H9 (cell line): ENCODE data around the gene CFDP1. TPM values are rescaled to one million over a fixed set of nuclear protein-coding genes. Genes with fewer than 3 reads are reported as not detected.

Source experiments
- DNase-seq: peaks from one replicate; pipeline ENCODE4 v3.0.0-alpha.2; 2017
- H2AFZ ChIP-seq: one replicate; pipeline ENCODE4 v1.6.1; 2013; ENCODE audit warnings: mild to moderate bottlenecking, low read length, control low read depth, moderate library complexity
- H2AK5ac ChIP-seq: 2 replicates; pipeline ENCODE4 v1.6.1; 2013; ENCODE audit warnings: low read length, control low read depth, mixed read lengths; ENCODE audit not compliant: insufficient read length
- H2BK120ac ChIP-seq: one replicate; pipeline ENCODE4 v1.6.1; 2013; ENCODE audit warnings: low read depth, mild to moderate bottlenecking, low read length, control low read depth, inconsistent platforms; ENCODE audit not compliant: poor library complexity, severe bottlenecking
- H2BK12ac ChIP-seq: 2 replicates; pipeline ENCODE4 v1.6.1; 2013; ENCODE audit warnings: low read length, control low read depth, mixed read lengths, low read depth; ENCODE audit not compliant: insufficient read length
- H2BK15ac ChIP-seq: 2 replicates; pipeline ENCODE4 v1.6.1; 2013; ENCODE audit warnings: low read depth, low read length, control low read depth
- H2BK20ac ChIP-seq: one replicate; pipeline ENCODE4 v1.6.1; 2013; ENCODE audit warnings: low read depth, mild to moderate bottlenecking, low read length, control low read depth, inconsistent platforms; ENCODE audit not compliant: poor library complexity, severe bottlenecking
- H2BK5ac ChIP-seq: 2 replicates; pipeline ENCODE4 v1.6.1; 2013; ENCODE audit warnings: low read length, control low read depth, mixed read lengths; ENCODE audit not compliant: insufficient read length
- H3K14ac ChIP-seq: 2 replicates; pipeline ENCODE4 v1.6.1; 2013; ENCODE audit warnings: low read length, control low read depth; ENCODE audit not compliant: insufficient read depth
- H3K18ac ChIP-seq: 2 replicates; pipeline ENCODE4 v1.6.1; 2013; ENCODE audit warnings: low read depth, mild to moderate bottlenecking, mixed read lengths, low read length, control low read depth; ENCODE audit not compliant: insufficient read length
- H3K23ac ChIP-seq: 2 replicates; pipeline ENCODE4 v1.6.1; 2013; ENCODE audit warnings: low read length, control low read depth, mixed read lengths, low read depth; ENCODE audit not compliant: insufficient read length
- H3K23me2 ChIP-seq: 2 replicates; pipeline ENCODE4 v1.6.1; 2013; ENCODE audit warnings: low read depth, mild to moderate bottlenecking, mixed read lengths, low read length, control low read depth; ENCODE audit not compliant: insufficient read length, poor library complexity, severe bottlenecking
- H3K27ac ChIP-seq: 2 replicates; pipeline ENCODE4 v1.5.1; 2013; ENCODE audit warnings: low read length, control low read depth, mixed read lengths, low read depth; ENCODE audit not compliant: insufficient read length
- H3K27me3 ChIP-seq: 2 replicates; pipeline ENCODE4 v1.6.1; 2013; ENCODE audit warnings: low read length, control low read depth, inconsistent platforms; ENCODE audit not compliant: insufficient read depth
- H3K4ac ChIP-seq: 2 replicates; pipeline ENCODE4 v1.6.1; 2013; ENCODE audit warnings: low read depth, mild to moderate bottlenecking, control low read depth, inconsistent platforms, low read length, moderate library complexity
- H3K4me1 ChIP-seq: 2 replicates; pipeline ENCODE4 v1.6.1; 2013; ENCODE audit warnings: low read length, control low read depth, inconsistent platforms; ENCODE audit not compliant: insufficient read depth
- H3K4me2 ChIP-seq: 2 replicates; pipeline ENCODE4 v1.6.1; 2013; ENCODE audit warnings: low read length, control low read depth, mixed read lengths; ENCODE audit not compliant: insufficient read length, insufficient read depth
- H3K56ac ChIP-seq: 2 replicates; pipeline ENCODE4 v1.6.1; 2013; ENCODE audit warnings: low read depth, mild to moderate bottlenecking, mixed read lengths, low read length, control low read depth; ENCODE audit not compliant: insufficient read length
- H3K79me1 ChIP-seq: 2 replicates; pipeline ENCODE4 v1.6.1; 2013; ENCODE audit warnings: low read depth, mild to moderate bottlenecking, moderate library complexity, low read length, control low read depth, inconsistent platforms; ENCODE audit not compliant: insufficient read depth, poor library complexity, severe bottlenecking
- H3K79me2 ChIP-seq: 2 replicates; pipeline ENCODE4 v1.6.1; 2013; ENCODE audit warnings: low read length, control low read depth, inconsistent platforms; ENCODE audit not compliant: insufficient read depth
- H3K9ac ChIP-seq: 2 replicates; pipeline ENCODE4 v1.6.1; 2013; ENCODE audit warnings: low read length, control low read depth, mixed read lengths; ENCODE audit not compliant: insufficient read length; ENCODE audit errors: extremely low read depth
- H3K9me3 ChIP-seq: one replicate; pipeline ENCODE4 v1.6.1; 2013; ENCODE audit warnings: low read depth, low read length, inconsistent platforms; ENCODE audit not compliant: control insufficient read depth
- H3T11ph ChIP-seq: one replicate; pipeline ENCODE4 v1.6.1; 2013; ENCODE audit warnings: mild to moderate bottlenecking, low read length, control low read depth, inconsistent platforms
- H4K20me1 ChIP-seq: one replicate; pipeline ENCODE4 v1.6.1; 2013; ENCODE audit not compliant: control insufficient read depth, insufficient read length, insufficient read depth
- H4K5ac ChIP-seq: 2 replicates; pipeline ENCODE4 v1.6.1; 2013; ENCODE audit warnings: low read depth, mild to moderate bottlenecking, mixed read lengths, low read length, control low read depth; ENCODE audit not compliant: insufficient read length
- H4K8ac ChIP-seq: replicated peaks from 2 replicates; pipeline ENCODE4 v1.6.1; 2013; ENCODE audit warnings: low read length, control low read depth, mixed read lengths, low read depth; ENCODE audit not compliant: insufficient read length
- H4K91ac ChIP-seq: 2 replicates; pipeline ENCODE4 v1.6.1; 2013; ENCODE audit warnings: low read depth, mild to moderate bottlenecking, moderate library complexity, mixed read lengths, low read length, control low read depth; ENCODE audit not compliant: insufficient read length
- H3K27ac Mint-ChIP-seq, 3 experiments: 2 replicates in 2 of 3; 3 replicates in 1 of 3; pipeline ENCODE4 v1.8.0; 2020 to 2021; ENCODE audit warnings: mixed read lengths in 3 of 3, mild to moderate bottlenecking in 1 of 3, moderate library complexity in 1 of 3
- H3K27me3 Mint-ChIP-seq: 2 replicates; pipeline ENCODE4 v1.8.0; 2021; ENCODE audit warnings: low read depth, mild to moderate bottlenecking, moderate library complexity, mixed read lengths
- H3K36me3 Mint-ChIP-seq, 3 experiments: 2 replicates in 2 of 3; 3 replicates in 1 of 3; pipeline ENCODE4 v1.8.0; 2020 to 2021; ENCODE audit warnings: low read depth in 3 of 3, mixed read lengths in 3 of 3; ENCODE audit not compliant: insufficient read depth in 1 of 3
- H3K4me1 Mint-ChIP-seq, 2 experiments: 2 replicates each; pipeline ENCODE4 v1.8.0; 2020; ENCODE audit warnings: mixed read lengths in 2 of 2
- H3K4me3 Mint-ChIP-seq, 2 experiments: 2 replicates in 1 of 2; 3 replicates in 1 of 2; pipeline ENCODE4 v1.8.0; 2020 to 2021; ENCODE audit warnings: mild to moderate bottlenecking in 2 of 2, mixed read lengths in 2 of 2, moderate library complexity in 1 of 2
- H3K9me3 Mint-ChIP-seq, 2 experiments: 2 replicates in 1 of 2; 3 replicates in 1 of 2; pipeline ENCODE4 v1.8.0; 2020; ENCODE audit warnings: mild to moderate bottlenecking in 2 of 2, mixed read lengths in 2 of 2, moderate library complexity in 1 of 2
- WGBS: extraction: QIAGEN DNeasy Blood & Tissue Kit; methylation state at CpG from one replicate; pipeline ENCODE4 v1.1.7; 2013; ENCODE audit warnings: missing lambda C conversion rate, low lambda C conversion rate, mixed read lengths; ENCODE audit not compliant: insufficient read length; ENCODE audit errors: extremely low coverage; 5-methylcytosine and 5-hydroxymethylcytosine counted together
- total RNA-seq: library from RNA; stranded (reverse); gene quantifications from 2 replicates; pipeline ENCODE4 v1.2.1, GENCODE V29; 2021
- TF ChIP-seq, protein P1 (sequence below): fragments of 200-600 bp; sonication (generic); conservative IDR thresholded peaks from 3 replicates; pipeline ENCODE4 v1.8.0; 2021; ENCODE audit warnings: antibody characterized with exemption, mild to moderate bottlenecking

Gene CFDP1
- total RNA-seq, 1 experiment from 2014 or later: 89.2 TPM

DNA sequence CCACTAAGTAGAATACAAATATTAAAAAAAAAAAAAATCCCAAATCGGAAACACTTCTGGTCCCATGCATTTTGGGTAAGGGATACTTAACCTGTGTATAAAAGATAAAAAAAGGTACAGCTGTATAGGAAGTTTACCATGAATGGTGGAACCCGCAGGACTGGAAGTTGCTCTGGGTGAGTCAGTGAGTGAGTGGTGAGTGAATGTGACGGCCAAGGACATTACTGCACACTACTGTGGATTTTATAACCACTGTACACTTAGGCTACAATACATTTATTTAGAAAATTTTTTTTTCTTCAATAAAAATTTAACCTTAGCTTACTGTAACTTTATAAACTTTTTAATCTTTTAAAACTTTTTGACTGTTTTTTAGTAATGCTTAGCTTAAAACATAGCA is 110.6 kb downstream of the CFDP1 start:
- no peak overlapping the region for H3K9ac ChIP-seq
- H2AFZ ChIP-seq: no peak overlapping the region
- no peak overlapping the region for H2BK5ac ChIP-seq
- no peak overlapping the region for H3T11ph ChIP-seq
- H3K23ac ChIP-seq: no peak overlapping the region
- no peak overlapping the region for H3K4ac ChIP-seq
- H3K27me3 ChIP-seq: no peaks in the 10 kb centered on the region
- H3K27me3 Mint-ChIP-seq: no peaks in the 10 kb centered on the region
- H3K9me3 Mint-ChIP-seq: no peaks in the 10 kb centered on the region
- no CpG with 5 or more reads among the region's 3 CpGs for WGBS
- no peak overlapping the region for H2BK120ac ChIP-seq
- H2AK5ac ChIP-seq: no peak overlapping the region
- no peak overlapping the region for H2BK20ac ChIP-seq
- H2BK15ac ChIP-seq: no peak overlapping the region
- TF ChIP-seq, protein P1, sequence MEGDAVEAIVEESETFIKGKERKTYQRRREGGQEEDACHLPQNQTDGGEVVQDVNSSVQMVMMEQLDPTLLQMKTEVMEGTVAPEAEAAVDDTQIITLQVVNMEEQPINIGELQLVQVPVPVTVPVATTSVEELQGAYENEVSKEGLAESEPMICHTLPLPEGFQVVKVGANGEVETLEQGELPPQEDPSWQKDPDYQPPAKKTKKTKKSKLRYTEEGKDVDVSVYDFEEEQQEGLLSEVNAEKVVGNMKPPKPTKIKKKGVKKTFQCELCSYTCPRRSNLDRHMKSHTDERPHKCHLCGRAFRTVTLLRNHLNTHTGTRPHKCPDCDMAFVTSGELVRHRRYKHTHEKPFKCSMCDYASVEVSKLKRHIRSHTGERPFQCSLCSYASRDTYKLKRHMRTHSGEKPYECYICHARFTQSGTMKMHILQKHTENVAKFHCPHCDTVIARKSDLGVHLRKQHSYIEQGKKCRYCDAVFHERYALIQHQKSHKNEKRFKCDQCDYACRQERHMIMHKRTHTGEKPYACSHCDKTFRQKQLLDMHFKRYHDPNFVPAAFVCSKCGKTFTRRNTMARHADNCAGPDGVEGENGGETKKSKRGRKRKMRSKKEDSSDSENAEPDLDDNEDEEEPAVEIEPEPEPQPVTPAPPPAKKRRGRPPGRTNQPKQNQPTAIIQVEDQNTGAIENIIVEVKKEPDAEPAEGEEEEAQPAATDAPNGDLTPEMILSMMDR: no peak
- H3K4me2 ChIP-seq: no peak overlapping the region
- H3K4me1 Mint-ChIP-seq: peaks cover 10 to 13% of the 10 kb centered on the region in 2 experiments
- peaks cover 0 to 5% (median 2%) of the 10 kb centered on the region in 3 experiments; a peak in 2 of 7 replicates for H3K36me3 Mint-ChIP-seq
- no peak overlapping the region for H4K5ac ChIP-seq
- H3K27ac Mint-ChIP-seq: no peak overlapping the region
- H3K9me3 ChIP-seq: no peaks in the 10 kb centered on the region
- no peak overlapping the region for H3K14ac ChIP-seq
- H3K79me1 ChIP-seq: no peaks in the 10 kb centered on the region
- H3K23me2 ChIP-seq: no peaks in the 10 kb centered on the region
- no peak overlapping the region for H2BK12ac ChIP-seq
- no peak for DNase-seq
- no peaks in the 10 kb centered on the region for H3K79me2 ChIP-seq
- H4K20me1 ChIP-seq: no peaks in the 10 kb centered on the region
- no peak overlapping the region for H3K18ac ChIP-seq
- no peak overlapping the region for H4K91ac ChIP-seq
- no peak overlapping the region for H3K27ac ChIP-seq
- no peaks in the 10 kb centered on the region for H3K4me1 ChIP-seq
- H3K4me3 Mint-ChIP-seq: no peak overlapping the region
- no peak overlapping the region for H4K8ac ChIP-seq
- H3K56ac ChIP-seq: no peak overlapping the region
